Kidney glomerular epithelial cell (primary cell): ENCODE results near the gene FBXW11.
"Not testable (repeated sequence)": the region's sequence is repeated elsewhere in the genome, so short reads cannot be mapped to it uniquely, and the experiment has no call there.

ENCODE experiments used
- DNase-seq: peaks from one replicate; lab custom pipeline; 2025; lab: John Stamatoyannopoulos, UW

FBXW11 gene

DNA sequence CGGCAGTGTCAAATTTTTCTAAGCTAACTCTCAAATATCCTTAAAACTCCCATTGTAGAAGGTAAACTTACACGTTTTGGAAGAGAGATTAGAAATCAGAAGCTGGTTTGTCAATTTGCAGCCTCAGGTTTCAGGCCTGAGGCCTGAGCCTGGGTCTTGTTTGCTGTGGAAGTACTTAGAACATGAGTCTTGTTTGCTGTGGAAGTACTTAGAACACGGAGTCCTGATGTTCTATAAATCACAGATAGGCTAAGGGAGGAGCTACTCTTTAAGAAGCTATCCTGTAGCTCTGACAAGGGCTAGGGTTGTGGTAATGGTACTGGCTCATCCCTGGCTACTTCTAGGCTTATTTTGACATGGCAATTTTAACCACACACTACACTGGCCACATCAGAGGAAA, 97.8 kb downstream of the FBXW11 start:
- no peak for DNase-seq

DNA sequence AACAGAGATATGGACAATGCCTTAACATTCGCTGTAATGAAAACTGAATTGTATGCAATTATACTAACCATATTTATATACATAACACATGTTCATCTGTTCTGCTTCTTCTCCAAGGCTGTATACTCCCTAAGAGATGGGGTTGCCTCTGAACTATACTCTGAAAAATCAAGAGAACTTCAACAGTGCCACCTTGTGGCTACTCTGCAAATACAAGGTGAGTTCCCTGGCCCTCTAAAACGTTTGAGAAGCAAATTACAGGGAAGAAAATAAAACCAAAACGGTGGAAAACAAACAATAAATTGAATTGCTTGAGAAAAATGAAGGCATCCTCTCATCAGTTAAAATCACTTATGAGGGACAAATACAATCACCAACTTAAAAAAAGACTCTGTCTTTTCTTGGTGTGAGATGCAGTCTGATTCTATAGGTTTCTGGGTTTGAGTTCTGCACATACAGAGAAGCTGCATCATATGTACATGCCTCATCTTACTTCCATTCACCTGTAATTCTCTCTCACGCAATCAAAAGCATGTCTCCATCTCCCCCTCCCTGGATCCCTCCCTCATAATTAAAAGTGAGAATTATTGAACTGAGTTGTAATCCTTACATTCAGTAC, 98.6 kb downstream of the FBXW11 start:
- peak; percentile 4 for DNase-seq

DNA sequence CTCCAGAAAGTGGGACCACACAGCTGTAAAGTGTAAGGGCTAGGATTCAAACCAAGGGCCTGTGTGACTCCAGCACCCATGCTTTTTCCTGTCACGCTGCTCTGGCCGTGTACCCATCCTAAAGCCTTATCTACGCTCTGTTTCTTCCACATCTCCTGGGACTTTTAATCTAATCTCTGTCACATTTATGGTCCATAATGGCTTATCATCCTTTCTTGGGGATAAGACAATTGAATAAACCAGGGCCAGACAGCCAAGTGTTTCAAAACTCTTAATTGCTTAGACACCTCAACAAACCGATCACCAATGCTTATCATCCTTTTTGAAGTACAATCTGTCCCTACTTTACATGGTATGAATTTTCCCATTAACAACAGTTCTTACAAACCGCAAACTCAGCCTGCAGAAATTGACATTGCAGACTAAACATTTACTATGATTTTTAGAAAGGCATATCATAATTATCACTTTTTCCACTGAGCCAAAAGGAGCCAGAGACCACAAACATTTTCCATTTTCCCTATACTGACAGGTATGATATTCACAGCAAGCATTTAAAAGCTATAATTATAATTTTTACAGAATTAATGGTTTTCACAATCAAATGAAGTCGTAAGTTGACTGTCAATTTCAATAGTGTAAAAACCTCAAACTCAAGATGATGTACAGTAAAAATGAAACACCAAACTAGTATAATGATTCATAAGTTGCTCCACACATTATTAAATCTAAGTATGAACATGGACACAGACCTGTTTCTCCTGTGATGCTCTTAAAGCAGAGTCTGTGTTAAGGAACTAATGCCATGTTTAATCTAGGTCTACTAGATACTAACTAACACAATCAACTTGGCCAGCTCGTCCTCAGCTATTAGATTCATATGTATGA, 99.5 kb downstream of the FBXW11 start:
- no peak for DNase-seq

DNA sequence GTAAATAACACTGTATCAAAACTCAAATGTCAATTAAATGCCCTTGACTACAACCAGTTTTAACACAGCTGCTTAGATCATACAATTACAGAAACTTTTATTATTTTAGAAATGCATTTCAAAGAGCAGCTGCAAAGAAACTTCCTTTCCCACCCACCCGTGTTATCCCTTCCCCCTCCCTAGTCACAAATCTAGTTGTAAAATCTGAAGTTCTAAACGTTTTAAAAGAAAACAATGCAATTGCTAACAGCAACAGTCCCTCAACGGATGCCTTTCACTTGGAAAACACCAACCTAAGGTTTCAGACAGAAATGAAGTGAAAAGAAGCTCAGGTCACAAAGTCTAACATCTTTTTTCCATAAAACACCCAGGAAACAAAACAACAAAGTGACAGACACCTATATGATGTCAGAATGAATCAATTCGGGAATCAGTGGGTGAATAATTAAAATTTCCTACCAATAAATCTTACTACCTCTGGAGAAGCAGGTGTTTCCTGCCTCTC, 100.3 kb downstream of the FBXW11 start:
- DNase-seq, result no peak

DNA sequence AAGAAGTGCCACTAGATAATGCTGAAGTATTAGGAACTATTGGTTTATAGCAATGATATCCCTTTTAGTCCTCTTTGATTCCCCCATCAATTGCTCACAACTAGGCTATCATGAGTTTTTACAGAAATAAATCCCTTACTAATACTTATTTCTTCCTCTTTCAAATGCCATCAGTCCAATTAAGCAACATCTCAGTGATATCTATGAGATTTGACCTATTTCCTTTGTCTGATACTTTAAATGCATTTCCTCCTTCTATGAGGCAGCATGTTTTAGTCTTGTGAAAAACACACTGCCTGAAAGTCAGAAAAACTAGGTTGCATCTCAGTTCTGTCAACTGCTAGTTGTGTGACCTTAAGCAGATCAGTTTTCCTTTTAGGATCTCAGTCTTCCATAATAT, 101.6 kb downstream of the FBXW11 start:
- no peak for DNase-seq

DNA sequence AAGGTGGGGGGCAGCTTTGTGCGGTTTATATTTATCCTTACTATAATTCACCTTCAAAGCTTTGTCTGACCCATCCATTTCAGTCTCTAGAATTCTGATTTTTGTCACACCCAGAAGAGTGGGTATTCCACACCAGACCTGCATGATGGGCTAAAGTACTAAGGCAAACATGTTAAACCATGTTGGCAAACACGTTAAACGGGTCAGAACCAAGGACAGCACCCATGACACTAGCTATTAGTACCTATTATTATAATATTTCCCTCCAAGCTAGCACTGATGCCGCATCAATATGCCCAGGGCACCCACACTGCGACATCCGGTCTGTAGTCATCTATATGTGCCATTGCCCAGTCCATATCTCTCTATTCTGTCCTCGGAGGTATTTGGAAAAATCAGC, 104.7 kb downstream of the FBXW11 start:
- DNase-seq, result no peak

DNA sequence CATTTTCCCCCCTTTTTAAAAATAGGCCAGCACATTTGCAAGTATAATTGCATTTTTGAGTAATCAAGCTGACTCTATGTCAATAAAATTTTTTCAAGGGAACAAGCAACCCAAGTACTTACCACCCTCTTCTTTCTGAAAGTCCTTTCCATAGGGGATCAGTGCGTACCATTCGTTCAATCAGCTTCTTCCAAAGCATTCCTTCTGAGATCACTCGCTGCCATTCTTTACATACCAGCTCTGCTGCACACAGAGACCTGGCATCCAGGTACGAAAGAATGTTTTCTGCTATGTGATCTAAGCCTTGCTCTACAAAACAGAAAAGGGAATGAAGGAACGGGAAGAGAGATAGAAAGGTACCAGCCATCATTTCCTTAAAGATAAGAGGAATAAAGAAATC, 106.6 kb downstream of the FBXW11 start:
- DNase-seq, result no peak

DNA sequence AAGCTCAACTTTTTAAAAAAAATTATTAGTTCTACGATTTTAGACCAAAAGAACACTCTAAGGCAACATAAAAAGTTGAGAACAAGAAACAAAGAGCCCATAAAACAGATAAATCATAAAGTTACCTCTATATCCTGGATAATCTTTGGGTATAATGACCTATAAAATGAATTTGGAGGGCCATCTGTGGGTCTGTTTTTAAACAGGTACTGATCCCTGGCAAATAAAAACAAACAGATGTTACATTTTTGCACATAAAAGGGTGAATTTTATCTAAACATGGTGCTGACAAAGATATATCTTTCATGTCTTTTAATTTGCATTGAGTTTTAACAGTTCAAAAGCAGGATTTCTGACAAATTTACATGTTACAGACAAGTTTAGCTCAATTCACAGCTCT, 107.6 kb downstream of the FBXW11 start:
- DNase-seq, result no peak

DNA sequence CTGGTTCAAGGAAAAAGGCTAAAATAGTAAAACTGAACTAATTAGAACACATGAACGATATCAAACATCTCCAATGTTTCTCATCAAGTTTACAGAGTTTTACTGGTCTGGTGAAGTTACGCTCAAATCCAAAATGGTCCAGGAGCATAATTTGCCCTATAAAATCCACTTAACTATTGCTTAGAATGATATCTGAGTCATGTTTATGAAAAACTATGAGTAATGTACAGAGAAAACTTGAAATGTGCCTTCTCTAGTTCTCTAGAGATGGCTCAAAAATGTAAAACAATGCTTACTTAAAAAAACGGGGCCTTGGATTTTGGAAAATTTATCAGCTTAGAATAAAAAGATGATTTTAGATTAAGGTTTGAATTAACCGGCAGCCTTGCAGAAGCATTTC, 108.1 kb downstream of the FBXW11 start:
- DNase-seq, result no peak

DNA sequence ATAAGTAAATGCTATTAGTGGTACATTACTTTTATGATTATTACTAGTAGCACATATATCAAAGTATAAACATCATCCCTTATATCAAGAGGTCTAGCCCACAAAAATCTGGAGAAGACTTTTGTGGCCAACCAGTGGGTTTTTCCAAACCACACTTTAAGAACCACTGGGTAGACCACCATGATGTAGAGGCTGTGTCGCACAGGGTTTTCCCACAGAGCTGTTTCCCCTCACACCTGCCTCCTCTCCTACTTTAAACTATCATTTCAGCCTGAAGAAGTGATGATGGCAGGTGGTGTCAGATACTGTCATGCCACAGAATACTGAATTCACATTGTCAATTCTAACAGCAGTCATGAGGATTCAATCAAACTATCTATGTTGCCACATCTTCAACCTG, 109.2 kb downstream of the FBXW11 start:
- no peak for DNase-seq

DNA sequence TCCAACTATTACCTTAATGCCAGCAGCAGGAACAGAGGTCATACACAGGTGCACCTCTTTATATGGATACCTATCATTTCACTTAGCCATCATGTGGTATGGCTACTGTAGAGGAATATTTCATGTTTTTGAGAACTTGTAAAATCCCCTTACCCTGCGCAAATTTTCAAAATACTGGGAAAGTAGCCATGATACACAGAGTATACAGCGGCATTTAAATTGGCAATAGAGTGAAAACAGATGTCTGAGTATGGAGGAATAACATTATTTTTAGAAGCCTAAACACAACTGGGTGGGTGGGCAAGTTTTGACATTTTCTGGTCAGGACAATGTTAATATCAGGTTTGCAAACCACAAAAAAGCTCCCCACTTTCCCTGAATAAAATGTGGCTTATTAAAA, 111.4 kb downstream of the FBXW11 start:
- DNase-seq, result no peak

DNA sequence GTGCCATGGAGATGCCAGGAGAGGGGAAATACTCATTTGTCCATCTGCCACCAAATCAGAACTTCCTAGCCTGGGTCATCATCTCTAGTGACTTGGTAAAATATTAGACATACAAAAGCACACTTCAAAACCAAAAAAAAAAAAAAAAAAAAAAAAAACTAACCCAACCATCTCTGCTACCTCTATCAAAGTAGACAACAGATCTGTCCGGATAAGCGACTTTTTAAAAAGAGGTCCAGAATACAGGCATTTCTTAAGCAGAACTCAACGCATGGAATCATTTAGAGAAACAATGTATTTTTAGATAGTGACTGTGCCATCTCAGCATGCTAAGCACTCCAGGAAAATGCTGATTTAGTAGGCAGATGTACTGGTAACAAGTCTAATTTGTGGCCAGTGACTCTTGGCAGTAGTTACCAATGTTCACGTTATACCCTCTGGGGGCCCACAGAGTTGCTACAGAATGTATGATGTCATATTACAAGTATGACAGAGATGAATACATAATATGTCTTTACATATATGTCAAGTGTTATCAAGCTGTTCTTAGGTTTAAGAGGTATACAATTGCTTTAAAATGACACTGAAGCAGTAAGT, 113.0 kb downstream of the FBXW11 start:
- DNase-seq, result no peak

DNA sequence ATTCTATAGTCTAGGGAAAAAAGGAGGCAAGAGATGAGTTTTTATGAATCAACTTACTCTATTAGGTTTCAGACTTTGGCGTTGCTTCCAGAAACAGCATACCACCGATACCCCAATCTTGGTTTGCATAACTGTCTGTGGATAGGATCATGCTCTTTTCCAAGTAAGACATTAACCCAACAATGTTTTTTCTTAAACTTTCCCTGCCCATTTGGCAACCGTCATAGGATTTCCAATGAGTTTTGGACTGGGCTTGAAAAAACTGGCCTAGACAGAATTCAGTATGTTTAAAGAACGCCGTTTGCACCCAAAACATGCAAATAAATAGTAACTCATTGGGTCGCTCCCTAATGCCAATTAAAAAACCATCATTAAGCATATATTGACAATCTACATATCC, 114.8 kb downstream of the FBXW11 start:
- no peak for DNase-seq

DNA sequence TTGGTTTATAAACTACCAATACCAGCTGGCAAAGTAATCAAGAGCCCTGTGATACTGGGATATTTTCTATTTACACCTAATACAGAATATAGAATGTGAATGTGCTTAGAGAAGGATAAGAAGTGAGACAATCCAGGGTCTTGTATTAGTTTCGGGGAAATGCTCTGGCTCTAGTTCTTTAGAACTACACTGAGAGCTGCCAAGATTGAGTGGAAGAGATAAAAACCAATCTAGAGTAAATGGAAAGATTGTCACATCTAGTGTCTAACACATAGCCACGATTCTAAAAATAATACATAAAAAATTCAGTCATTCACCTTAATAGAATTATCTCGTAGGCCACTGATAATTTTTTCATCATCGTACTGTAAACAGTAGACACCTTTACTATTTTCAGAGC, 115.3 kb downstream of the FBXW11 start:
- no peak for DNase-seq

DNA sequence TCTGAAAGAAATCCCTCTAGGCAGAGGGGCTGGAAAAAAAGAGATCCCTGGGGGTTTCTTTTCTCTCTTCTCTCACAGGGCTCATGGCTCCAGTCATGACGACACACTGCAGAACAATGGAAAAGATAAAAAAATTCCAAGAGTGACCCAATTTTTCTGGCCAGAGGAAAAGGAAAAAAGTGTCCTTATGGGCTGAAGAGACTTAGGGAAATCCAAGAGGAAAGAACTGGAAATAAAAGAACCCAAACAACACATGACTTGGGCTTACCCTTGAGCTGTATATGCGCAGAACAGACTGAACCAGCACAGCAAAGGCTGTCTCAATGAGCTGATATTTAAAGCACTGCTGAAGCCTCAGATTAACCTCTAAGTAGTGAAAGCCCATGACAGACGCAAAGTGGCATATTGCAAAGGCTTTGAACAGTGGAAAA, 118.4 kb downstream of the FBXW11 start:
- DNase-seq, result no peak

DNA sequence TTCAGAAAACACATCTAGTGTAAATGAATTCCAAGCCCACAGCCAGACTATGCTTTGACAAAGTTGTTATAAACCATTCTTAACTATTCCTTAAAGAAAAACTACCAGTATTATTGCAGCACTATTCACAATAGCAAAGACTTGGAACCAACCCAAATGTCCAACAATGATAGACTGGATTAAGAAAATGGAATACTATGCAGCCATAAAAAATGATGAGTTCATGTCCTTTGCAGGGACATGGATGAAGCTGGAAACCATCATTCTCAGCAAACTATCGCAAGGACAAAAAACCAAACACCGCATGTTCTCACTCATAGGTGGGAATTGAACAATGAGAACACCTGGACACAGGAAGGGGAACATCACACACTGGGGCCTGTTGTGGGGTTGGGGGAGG, 120.4 kb downstream of the FBXW11 start:
- not testable (repeated sequence) for DNase-seq

DNA sequence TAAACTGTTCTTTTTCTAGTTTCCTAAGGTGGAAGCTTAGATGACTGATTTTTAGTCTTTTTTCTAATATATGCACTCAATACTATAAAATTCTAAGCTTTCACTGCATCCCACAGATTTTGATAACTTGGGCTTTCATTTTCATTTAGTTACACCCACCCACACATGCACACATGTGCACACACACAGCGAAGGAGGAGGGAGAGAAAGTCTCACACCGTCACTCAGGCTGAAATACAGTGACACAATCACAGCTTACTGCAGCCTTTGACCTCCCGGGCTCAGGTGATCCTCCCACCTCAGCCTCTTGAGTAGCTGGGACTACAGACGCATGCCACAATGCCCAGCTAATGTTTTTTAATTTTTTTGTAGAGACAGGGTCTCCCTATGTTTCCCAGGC, 124.3 kb downstream of the FBXW11 start:
- DNase-seq, result no peak

DNA sequence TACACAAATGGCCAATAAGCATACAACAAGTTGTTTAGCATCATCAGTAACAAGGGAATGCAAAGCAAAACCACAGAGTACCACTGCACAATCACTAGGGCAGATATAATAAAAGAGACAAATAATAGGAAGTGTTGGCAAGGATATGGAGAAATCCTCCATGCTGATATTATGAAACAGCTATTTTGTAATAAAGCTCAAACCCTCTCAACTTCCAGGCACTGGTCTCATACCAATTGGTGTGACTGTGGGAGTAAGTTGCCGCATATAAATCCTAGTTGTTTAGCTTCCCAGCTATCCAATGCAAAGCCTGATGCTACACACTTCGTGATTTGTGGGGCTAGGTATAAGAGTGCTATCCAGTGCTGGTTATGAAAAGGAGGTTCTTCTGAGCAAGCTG, 132.2 kb downstream of the FBXW11 start:
- DNase-seq, result no peak

DNA sequence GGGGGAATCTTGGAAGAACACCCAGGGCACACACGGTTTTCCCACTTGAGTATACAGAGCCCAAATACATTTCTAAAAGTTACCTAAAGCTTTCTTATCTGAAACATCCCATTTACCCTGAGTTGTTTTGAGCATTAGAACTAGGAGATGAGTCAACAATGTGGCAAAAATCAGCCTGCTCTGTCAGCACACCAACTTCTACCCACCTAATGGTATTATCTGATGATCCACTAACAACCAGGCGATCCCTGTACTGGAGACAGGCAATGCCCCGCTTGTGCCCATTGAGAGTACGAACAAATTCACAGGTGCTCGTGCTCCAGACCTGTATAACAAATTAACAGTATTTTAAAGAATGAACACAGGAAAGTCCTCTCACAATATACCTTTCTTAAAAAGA, 133.8 kb downstream of the FBXW11 start:
- no peak for DNase-seq

DNA sequence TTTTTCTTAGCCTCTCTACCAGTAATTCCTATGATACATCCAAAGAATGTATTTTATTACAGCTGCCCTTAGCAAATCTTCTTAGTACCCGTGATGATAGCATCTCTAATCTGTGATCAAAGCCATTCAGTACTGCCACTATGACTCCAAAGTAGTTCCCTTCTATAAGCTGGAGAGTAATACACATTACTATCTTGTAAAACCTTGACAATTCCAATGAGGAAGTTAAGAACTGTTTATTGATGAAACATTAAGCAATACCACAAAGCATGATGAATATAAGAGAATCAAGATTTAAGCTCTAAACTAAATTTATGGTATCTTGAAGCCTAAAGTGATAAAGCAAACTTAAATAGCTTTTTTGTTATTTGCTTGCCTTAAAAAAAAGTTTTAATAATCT, 134.7 kb downstream of the FBXW11 start:
- DNase-seq, result no peak

DNA sequence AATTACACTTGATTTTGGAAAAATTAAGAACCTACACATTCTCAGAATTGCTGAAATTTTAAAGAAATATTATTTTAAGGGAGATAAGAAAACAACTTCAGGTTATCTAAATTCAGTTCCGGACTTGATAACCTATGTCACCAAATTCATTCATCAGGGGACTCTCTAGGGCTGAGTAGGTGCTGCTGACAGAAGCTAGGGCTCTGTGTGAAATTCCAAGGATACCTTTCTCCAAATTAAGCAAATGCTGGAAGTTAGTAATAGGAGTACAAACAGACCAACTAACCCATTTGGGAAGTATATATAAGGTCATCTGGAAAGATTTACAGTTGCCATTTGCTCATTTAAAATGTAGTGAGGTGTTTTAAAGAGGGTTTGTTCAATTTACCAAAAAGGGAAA, 136.5 kb downstream of the FBXW11 start:
- DNase-seq, result no peak

DNA sequence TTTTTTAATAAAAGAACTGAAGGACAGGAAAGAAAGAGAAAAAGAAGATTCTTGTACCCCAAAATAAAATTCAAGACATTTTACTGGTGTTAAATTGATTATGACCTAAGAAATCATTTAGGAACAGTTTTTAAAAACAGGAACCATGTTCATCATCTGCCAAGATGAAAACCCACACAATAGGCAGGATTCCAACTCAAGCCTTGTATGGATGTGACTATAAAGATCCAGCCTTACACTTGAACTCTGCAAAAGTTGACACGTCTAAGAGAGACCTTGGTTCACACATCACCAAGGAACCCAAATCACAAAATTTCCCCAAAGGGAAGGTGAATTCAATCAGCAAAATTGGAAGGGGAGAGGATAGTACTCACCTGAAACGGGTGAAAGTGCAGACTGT, 138.2 kb downstream of the FBXW11 start:
- no peak for DNase-seq

DNA sequence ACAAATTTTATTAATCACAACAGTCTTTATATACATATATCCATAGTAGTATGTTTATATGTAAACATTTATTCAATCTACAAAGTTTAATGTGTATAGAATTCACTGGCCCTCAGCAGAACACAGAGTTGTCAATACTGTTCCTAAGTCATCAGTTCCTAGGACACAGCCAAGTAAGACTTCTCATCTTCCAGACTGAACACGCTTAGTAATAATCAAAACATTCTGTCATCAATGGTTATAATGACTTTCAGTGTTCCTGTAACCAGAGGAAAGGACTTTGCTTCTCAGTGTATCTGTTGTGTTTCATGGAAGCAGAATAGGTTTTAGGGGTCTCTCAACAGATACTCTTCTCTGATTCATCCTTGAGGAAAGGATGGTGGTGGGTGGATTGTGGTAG, 138.7 kb downstream of the FBXW11 start:
- peak; percentile 16 for DNase-seq
